GM23338 (cell line): ENCODE measurements around the gene ZNF536. TPM values are rescaled to one million over a fixed set of nuclear protein-coding genes. Genes with fewer than 3 reads are reported as not detected.
A peak's percentile ranks its signal among the peaks of the same experiment; 100 is the strongest.

ENCODE experiments used
- ATAC-seq: fragments of 200-7000 bp; cut with Tn5 transposase; 3 replicates; pipeline ENCODE4 v1.9.1; 2020
- DNase-seq: peaks from one replicate; pipeline ENCODE4 v3.0.0-alpha.2; 2015; ENCODE audit warnings: low spot score
- H2AFZ ChIP-seq: fragments of 200-600 bp; sonication (generic); 2 replicates; pipeline ENCODE4 v1.8.0; 2016; ENCODE audit warnings: antibody characterized with exemption, mild to moderate bottlenecking, moderate library complexity
- H3F3A ChIP-seq: fragments of 200-600 bp; sonication (generic); replicated peaks from 2 replicates; pipeline ENCODE4 v1.8.0; 2017; ENCODE audit warnings: antibody characterized with exemption, mixed run types, low read depth
- H3K27ac ChIP-seq: fragments of 200-600 bp; sonication (generic); 2 replicates; pipeline ENCODE4 v1.6.1; 2016; ENCODE audit warnings: low read depth
- H3K27me3 ChIP-seq: fragments of 200-600 bp; sonication (generic); 2 replicates; pipeline ENCODE4 v1.8.0; 2016; ENCODE audit warnings: mild to moderate bottlenecking, mixed run types, moderate library complexity; ENCODE audit not compliant: insufficient read depth
- H3K36me3 ChIP-seq: fragments of 200-600 bp; sonication (generic); 2 replicates; pipeline ENCODE4 v1.8.0; 2016; ENCODE audit warnings: mild to moderate bottlenecking; ENCODE audit not compliant: insufficient read depth
- H3K4me1 ChIP-seq: fragments of 200-600 bp; sonication (generic); 2 replicates; pipeline ENCODE4 v1.8.0; 2016; ENCODE audit warnings: mild to moderate bottlenecking, moderate library complexity; ENCODE audit not compliant: insufficient read depth
- H3K4me2 ChIP-seq: fragments of 200-600 bp; sonication (generic); 2 replicates; pipeline ENCODE4 v1.7.1; 2017; ENCODE audit warnings: mixed run types
- H3K4me3 ChIP-seq: fragments of 200-600 bp; sonication (generic); 2 replicates; pipeline ENCODE4 v1.6.1; 2016; ENCODE audit warnings: mixed run types
- H3K79me2 ChIP-seq: fragments of 200-600 bp; sonication (generic); replicated peaks from 2 replicates; pipeline ENCODE4 v1.8.0; 2017; ENCODE audit warnings: mild to moderate bottlenecking; ENCODE audit not compliant: insufficient read depth
- H3K9me2 ChIP-seq: fragments of 200-600 bp; sonication (generic); 2 replicates; pipeline ENCODE4 v1.8.0; 2017; ENCODE audit not compliant: insufficient read depth
- H4K20me1 ChIP-seq: fragments of 200-600 bp; sonication (generic); replicated peaks from 2 replicates; pipeline ENCODE4 v1.8.0; 2017; ENCODE audit warnings: mild to moderate bottlenecking; ENCODE audit not compliant: insufficient read depth
- H3K27ac Mint-ChIP-seq: 2 replicates; pipeline ENCODE4 v1.8.0; 2020; ENCODE audit warnings: inconsistent platforms, mild to moderate bottlenecking, moderate library complexity, mixed read lengths
- H3K27me3 Mint-ChIP-seq: 3 replicates; pipeline ENCODE4 v1.8.0; 2022; ENCODE audit warnings: low read depth, mild to moderate bottlenecking, moderate library complexity, mixed read lengths, inconsistent platforms; ENCODE audit not compliant: insufficient read depth, poor library complexity
- H3K36me3 Mint-ChIP-seq: 3 replicates; pipeline ENCODE4 v1.8.0; 2021; ENCODE audit warnings: low read depth, mild to moderate bottlenecking, inconsistent platforms, moderate library complexity, mixed read lengths
- H3K4me1 Mint-ChIP-seq: 3 replicates; pipeline ENCODE4 v1.8.0; 2020; ENCODE audit warnings: mild to moderate bottlenecking, inconsistent platforms, mixed read lengths
- H3K4me3 Mint-ChIP-seq: 3 replicates; pipeline ENCODE4 v1.8.0; 2021; ENCODE audit warnings: moderate library complexity, mild to moderate bottlenecking, inconsistent platforms, mixed read lengths
- H3K9me3 Mint-ChIP-seq: 3 replicates; pipeline ENCODE4 v1.8.0; 2020; ENCODE audit warnings: moderate library complexity, mild to moderate bottlenecking, inconsistent platforms, mixed read lengths
- CREB1 ChIP-seq: fragments of 250-450 bp; sonication (Bioruptor Pico); IDR thresholded peaks from 2 replicates; pipeline ENCODE4 v1.5.0; 2020; ENCODE audit warnings: low read depth, mild to moderate bottlenecking, moderate library complexity
- ZNF462 ChIP-seq: fragments of 250-450 bp; sonication (Bioruptor Pico); IDR thresholded peaks from 2 replicates; pipeline ENCODE4 v1.5.0; 2020; ENCODE audit warnings: mild to moderate bottlenecking, moderate library complexity
- polyA plus RNA-seq: library from polyadenylated mRNA; unstranded; fragments of >200 nt; fragmentation: Nextera tagmentation; extraction: Ambion mirVana; gene quantifications from 2 replicates; pipeline ENCODE4 v1.2.1, GENCODE V29; 2016
- total RNA-seq: library from RNA; depleted of rRNA; stranded (reverse); fragments of >200 nt; shearing (Covaris generic); gene quantifications from 2 replicates; pipeline ENCODE4 v1.2.3, GENCODE V29; 2014
- TF ChIP-seq, protein P1 (sequence below), 2 experiments: fragments of 200-600 bp in 1 of 2; sonication (generic) in 1 of 2; conservative IDR thresholded peaks; 2 replicates each; pipeline versions ENCODE4 v1.5.1 to v1.6.1; 2016 to 2017; ENCODE audit warnings: antibody characterized with exemption in 2 of 2, low read depth in 2 of 2, mild to moderate bottlenecking in 2 of 2, moderate library complexity in 1 of 2

The ZNF536 gene
- total and polyA plus RNA-seq, 2 experiments from 2014 or later = 0.07 TPM; not detected in 1

- TF ChIP-seq, protein P1, sequence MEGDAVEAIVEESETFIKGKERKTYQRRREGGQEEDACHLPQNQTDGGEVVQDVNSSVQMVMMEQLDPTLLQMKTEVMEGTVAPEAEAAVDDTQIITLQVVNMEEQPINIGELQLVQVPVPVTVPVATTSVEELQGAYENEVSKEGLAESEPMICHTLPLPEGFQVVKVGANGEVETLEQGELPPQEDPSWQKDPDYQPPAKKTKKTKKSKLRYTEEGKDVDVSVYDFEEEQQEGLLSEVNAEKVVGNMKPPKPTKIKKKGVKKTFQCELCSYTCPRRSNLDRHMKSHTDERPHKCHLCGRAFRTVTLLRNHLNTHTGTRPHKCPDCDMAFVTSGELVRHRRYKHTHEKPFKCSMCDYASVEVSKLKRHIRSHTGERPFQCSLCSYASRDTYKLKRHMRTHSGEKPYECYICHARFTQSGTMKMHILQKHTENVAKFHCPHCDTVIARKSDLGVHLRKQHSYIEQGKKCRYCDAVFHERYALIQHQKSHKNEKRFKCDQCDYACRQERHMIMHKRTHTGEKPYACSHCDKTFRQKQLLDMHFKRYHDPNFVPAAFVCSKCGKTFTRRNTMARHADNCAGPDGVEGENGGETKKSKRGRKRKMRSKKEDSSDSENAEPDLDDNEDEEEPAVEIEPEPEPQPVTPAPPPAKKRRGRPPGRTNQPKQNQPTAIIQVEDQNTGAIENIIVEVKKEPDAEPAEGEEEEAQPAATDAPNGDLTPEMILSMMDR (conservative IDR thresholded peaks at IDR 0.05; ENCODE audit: low read depth in 2 of 2) = peak; percentile 52 to 69
- TF ChIP-seq ZNF462 (CRISPR knock-in tag) = no peak
- H3K4me1 Mint-ChIP-seq = peaks cover 4% of the 10 kb centered on the region; the same call in 2 of the 3 replicates
- no peaks in the 10 kb centered on the region for H3K36me3 Mint-ChIP-seq
- Histone ChIP-seq H3K79me2 (no peaks in the 10 kb centered on the region), H3K4me3 (no peak overlapping the region), H3K4me2 (no peak overlapping the region), H2AFZ (no peak overlapping the region), H3K36me3 (no peaks in the 10 kb centered on the region), H3K4me1 (peaks cover 4% of the 10 kb centered on the region; the same call in 1 of the 2 replicates), H3K27me3 (no peaks in the 10 kb centered on the region), H3K27ac (no peak overlapping the region), H3F3A (no peaks in the 10 kb centered on the region), H4K20me1 (no peaks in the 10 kb centered on the region), H3K9me2 (no peaks in the 10 kb centered on the region)
- no peak overlapping the region for H3K4me3 Mint-ChIP-seq
- H3K27me3 Mint-ChIP-seq = peaks cover 4% of the 10 kb centered on the region
- ATAC-seq (peak; percentile 96), DNase-seq (peak; percentile 78)
- H3K27ac Mint-ChIP-seq = no peak overlapping the region
- H3K9me3 Mint-ChIP-seq = no peaks in the 10 kb centered on the region
Observed at GRCh38 chr19:30498707-30499106, 126.5 kb downstream of the ZNF536 start.

GRCh38 chr19:30504272-30504671, 132.1 kb downstream of the ZNF536 start:
- ATAC-seq = no peak
- H3K27me3 ChIP-seq = no peaks in the 10 kb centered on the region
- TF ChIP-seq, protein P1 (conservative IDR thresholded peaks at IDR 0.05; ENCODE audit: low read depth in 2 of 2) = no peak
- TF ChIP-seq CREB1 (CRISPR knock-in tag) = no peak

More at GRCh38 chr19:30504272-30504671, 132.1 kb downstream of the ZNF536 start:
- peaks cover 6% of the 10 kb centered on the region for H3K27me3 Mint-ChIP-seq
- Histone ChIP-seq H3K27ac (no peak overlapping the region), H3K9me2 (no peaks in the 10 kb centered on the region), H3F3A (no peaks in the 10 kb centered on the region), H3K4me1 (no peaks in the 10 kb centered on the region), H2AFZ (no peak overlapping the region), H4K20me1 (no peaks in the 10 kb centered on the region), H3K36me3 (no peaks in the 10 kb centered on the region), H3K79me2 (no peaks in the 10 kb centered on the region), H3K4me3 (no peak overlapping the region), H3K4me2 (no peak overlapping the region)
- no peak for DNase-seq
- H3K27ac Mint-ChIP-seq = no peak overlapping the region
- H3K9me3 Mint-ChIP-seq = no peaks in the 10 kb centered on the region
- no peaks in the 10 kb centered on the region for H3K36me3 Mint-ChIP-seq
- no peaks in the 10 kb centered on the region for H3K4me1 Mint-ChIP-seq
- no peak overlapping the region for H3K4me3 Mint-ChIP-seq
